ENCODE measurements around the gene HNRNPU.

DNA sequence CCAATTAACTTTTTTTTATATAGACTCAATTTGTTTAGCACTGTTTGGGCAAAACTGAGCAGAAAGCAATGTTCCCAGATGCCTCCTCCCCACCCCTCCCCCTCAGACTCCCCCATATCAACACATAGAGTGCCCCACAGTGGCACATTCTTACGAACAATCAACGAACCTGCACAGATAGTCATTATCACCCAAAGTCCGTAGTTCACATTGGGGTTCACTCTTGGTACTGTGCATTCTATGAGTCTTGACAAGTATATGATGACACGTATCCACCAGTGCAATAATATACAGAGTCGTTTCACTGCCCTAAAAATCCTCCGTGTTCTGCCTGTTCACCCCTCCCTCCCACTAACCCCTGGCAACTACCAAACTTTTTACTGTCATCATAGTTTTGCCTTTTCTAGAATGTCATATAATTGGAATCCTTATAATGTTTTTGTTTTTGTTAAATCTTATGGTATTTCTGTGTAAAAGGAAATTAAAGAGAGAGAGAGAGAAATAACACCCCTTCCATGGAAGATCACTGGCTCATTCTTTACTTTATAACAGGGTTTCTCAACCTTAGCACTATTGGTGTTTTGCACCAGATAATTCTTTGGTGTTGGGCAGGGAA lies 37.2 kb upstream of the HNRNPU start:
- no peak for TF ChIP-seq EZH2 (IDR thresholded peaks at IDR 0.05; ENCODE audit: borderline replicate concordance, insufficient read depth, low read length, poor library complexity, severe bottlenecking)
- TF ChIP-seq CTCF (IDR thresholded peaks at IDR 0.05; ENCODE audit: poor library complexity, severe bottlenecking) = no peak
- no peak for TF ChIP-seq TAF1 (IDR thresholded peaks at IDR 0.05; ENCODE audit: low read depth)
- no peak for TF ChIP-seq EP300 (conservative IDR thresholded peaks at IDR 0.05; ENCODE audit: poor library complexity, severe bottlenecking)
- no peak for TF ChIP-seq MXI1 (conservative IDR thresholded peaks at IDR 0.05; ENCODE audit: poor library complexity, severe bottlenecking)
- no peak for TF ChIP-seq SMC3 (conservative IDR thresholded peaks at IDR 0.05; ENCODE audit: poor library complexity)
- no peak for TF ChIP-seq POLR2AphosphoS5 (IDR thresholded peaks at IDR 0.05)
- TF ChIP-seq RAD21 (conservative IDR thresholded peaks at IDR 0.05) = no peak
- TF ChIP-seq, protein P1, sequence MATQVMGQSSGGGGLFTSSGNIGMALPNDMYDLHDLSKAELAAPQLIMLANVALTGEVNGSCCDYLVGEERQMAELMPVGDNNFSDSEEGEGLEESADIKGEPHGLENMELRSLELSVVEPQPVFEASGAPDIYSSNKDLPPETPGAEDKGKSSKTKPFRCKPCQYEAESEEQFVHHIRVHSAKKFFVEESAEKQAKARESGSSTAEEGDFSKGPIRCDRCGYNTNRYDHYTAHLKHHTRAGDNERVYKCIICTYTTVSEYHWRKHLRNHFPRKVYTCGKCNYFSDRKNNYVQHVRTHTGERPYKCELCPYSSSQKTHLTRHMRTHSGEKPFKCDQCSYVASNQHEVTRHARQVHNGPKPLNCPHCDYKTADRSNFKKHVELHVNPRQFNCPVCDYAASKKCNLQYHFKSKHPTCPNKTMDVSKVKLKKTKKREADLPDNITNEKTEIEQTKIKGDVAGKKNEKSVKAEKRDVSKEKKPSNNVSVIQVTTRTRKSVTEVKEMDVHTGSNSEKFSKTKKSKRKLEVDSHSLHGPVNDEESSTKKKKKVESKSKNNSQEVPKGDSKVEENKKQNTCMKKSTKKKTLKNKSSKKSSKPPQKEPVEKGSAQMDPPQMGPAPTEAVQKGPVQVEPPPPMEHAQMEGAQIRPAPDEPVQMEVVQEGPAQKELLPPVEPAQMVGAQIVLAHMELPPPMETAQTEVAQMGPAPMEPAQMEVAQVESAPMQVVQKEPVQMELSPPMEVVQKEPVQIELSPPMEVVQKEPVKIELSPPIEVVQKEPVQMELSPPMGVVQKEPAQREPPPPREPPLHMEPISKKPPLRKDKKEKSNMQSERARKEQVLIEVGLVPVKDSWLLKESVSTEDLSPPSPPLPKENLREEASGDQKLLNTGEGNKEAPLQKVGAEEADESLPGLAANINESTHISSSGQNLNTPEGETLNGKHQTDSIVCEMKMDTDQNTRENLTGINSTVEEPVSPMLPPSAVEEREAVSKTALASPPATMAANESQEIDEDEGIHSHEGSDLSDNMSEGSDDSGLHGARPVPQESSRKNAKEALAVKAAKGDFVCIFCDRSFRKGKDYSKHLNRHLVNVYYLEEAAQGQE (IDR thresholded peaks at IDR 0.05; ENCODE audit: borderline replicate concordance) = no peak

Data from neural cell (in vitro differentiated cells).